Hematopoietic multipotent progenitor cell treated with erythropoietin and hydrocortisone succinate and interleukin-3 and kit ligand, for 15 days (in vitro differentiated cells): Measurements from ENCODE around the gene B3GAT1.

ENCODE experiments used
- DNase-seq: peaks from one replicate; pipeline ENCODE4 v3.0.0-alpha.2; 2015; ENCODE audit warnings: low spot score

The B3GAT1 gene

GRCh38 chr11:134441706-134442105, 29.7 kb upstream of the B3GAT1 start:
- DNase-seq = no peak

DNA sequence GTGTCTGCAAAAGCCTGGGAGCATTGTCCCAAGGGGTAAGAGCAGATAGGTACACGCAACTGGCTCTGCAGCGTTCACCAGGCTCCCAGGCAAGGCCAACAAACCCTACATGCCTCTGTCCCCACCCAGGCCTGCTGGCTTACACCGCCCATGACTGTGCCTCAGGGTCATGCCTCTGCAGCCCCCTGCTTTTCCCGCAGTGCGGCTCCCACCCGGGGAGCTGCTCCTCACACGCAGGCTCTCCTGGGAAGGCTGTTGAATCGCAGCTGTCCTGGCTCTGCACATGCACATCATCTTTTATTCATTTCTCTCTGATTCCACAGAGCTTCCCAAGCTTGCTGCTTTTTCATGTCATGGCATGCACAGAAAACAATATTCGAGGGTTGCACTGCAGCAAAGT, 29.2 kb upstream of the B3GAT1 start:
- no peak for DNase-seq

- no peak for DNase-seq
Measured at GRCh38 chr11:134440851-134441250, 28.8 kb upstream of the B3GAT1 start.

DNA sequence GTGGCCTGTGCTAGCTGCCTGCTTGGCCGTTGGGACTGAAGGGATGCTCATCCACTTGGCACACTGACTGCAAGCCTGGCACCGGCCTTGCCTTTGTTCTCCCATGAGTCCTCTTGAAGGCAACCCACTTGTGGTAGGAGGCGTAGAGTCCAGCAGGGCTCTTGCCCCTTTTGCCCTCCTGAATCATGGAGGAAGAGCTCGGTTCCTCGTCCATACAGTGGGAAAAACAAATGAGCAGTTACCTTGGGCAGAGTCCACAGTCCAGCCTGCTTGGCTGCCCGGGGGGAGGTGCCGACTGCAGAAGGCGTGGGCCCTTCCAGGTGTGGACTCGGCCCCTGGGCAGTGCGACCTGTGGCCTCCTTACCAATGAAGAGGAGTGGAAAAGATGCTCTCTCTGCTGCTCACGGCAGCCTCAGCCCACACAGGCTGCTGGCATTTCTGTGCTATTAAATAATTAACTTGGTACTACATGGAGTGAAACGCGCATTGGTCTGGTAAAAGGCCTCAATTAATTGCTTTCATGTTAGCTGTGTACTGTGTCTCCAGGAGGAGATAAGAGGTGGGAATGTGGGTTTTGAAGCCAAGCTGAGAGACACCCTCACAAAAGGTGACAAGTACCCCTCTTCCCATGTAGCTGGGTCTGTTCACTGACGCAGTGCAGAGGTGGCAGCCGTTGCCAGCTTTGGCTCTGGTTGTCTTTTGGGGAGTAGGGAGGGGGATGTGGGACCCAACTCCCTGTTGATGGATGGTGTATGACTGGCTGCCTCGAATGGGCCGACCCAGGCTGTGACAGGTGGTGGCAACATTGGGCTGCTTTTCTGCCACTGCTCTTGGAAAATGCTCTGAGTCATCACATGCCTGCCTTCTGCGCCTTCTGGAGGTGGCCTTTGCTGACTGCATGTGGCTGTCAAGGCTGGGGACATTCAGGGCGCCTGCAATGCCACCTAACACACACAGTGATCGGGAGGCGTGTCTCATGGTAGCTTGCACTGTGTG, 26.8 kb upstream of the B3GAT1 start:
- DNase-seq = no peak

DNA sequence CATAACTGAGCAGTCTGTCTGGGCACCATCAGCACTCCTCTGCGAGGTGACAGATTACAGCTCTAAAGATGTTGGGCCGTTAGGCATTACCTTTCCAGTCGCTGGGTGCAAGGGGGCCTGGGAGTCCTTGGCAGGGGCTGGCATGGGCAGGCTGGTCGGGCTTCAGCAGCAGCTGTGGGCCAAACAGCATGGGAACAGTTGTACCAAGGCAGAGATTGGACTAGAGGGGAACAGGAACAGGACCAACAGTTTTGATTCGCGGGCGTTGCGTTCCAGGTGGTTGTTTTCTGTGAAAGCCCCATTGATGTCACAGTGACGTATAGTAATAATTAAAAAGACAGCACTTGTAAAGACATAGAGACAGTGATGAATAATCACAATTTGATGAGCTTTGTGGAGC, 25.8 kb upstream of the B3GAT1 start:
- no peak for DNase-seq

- DNase-seq = no peak
Measured at GRCh38 chr11:134436781-134437180, 24.7 kb upstream of the B3GAT1 start.

GRCh38 chr11:134433806-134434205, 21.8 kb upstream of the B3GAT1 start:
- DNase-seq = no peak

- no peak for DNase-seq
Measured at GRCh38 chr11:134433251-134433650, 21.2 kb upstream of the B3GAT1 start.

- no peak for DNase-seq
Measured at GRCh38 chr11:134432776-134433175, 20.7 kb upstream of the B3GAT1 start.

DNA sequence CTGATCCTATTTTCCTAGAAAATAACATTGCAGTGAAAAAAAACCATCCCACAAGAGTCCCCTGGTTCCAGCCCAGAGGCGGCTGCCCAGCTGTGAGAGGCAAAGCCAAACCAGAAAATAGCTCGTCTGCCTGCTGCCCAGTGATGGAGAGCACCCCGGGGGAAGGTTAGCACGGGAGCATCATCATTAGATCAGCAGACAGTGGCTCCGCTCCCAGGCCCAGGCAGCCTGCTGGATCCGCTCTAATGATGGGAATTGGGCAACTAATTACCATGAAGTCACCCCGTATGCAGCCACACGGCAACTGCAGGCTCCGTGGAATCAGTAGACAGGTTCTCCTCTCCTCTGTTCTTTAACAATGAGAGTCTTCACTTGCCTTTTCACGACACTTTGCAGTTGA, 17.1 kb upstream of the B3GAT1 start:
- no peak for DNase-seq

DNA sequence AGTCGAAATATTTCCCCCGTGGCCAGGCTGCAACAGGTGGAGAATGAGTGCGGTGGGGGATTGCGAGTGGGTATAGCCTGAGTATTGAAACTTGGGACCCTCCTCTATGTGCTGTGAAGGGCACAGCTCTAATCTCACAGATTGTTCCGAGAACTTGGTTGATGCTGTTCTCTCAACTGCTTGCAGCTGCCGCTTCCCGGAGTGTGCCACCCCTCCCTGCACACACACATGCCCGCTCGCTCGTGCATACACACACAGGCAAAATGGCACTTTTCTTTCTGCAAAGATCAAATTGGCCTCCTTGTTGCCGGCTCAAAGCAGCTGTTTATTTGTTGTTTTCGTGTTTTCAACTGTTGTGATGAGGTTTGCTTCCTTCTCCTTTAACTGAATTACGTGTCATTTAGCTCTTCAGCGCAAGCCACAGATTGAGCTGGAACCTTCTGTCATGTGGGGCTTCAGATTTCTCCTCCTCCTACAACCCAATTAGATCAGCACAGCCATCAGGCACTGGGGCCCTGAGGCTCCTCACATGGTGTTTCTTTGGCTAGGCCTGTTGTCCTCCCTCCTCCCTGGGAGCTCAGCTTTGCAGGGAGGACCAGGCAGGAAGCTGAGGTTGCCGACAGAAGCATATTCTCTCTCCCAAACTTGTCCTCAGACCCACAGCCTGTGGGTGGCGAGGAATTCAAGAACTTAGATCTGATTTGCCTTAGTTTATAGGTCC, 13.9 kb upstream of the B3GAT1 start:
- DNase-seq = no peak

DNA sequence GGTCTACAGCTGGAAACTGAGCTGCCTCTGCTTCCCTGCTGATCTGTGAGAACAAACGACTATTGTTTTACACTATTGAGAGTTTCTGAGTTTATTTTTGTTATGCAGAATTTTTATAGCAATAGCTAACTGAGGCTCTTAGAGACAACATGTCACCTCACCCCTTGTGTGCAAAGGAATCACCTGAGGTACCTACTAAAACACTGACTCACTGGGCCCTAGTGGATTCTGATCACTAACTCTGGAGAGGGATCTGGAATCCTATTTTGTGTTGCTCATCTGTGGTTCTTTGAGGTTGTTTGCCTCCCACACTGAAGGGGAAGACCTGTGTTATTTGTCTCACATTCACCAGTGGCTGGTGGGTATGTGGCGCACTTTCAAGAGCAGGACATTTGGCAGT, 13.4 kb upstream of the B3GAT1 start:
- DNase-seq = no peak

DNA sequence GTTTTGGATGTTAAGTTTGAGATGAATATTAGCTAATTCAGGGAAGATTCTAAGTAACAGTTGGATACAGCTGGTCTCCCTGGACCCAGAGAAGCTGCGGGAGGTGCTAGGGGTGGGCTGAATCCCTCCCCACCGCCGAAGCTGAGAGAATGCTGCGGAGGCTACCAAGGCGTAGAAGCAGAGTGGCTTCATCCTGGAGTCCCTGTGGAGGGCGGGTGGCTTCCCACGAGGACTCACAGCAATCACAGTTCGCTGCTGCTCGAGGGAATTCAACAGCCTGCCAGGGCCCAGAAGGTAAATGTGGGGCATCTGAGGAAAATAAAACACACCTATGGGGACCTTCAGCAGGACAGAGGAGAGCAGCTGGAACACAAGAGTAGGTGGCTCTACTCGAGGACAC, 11.1 kb upstream of the B3GAT1 start:
- DNase-seq = no peak

DNA sequence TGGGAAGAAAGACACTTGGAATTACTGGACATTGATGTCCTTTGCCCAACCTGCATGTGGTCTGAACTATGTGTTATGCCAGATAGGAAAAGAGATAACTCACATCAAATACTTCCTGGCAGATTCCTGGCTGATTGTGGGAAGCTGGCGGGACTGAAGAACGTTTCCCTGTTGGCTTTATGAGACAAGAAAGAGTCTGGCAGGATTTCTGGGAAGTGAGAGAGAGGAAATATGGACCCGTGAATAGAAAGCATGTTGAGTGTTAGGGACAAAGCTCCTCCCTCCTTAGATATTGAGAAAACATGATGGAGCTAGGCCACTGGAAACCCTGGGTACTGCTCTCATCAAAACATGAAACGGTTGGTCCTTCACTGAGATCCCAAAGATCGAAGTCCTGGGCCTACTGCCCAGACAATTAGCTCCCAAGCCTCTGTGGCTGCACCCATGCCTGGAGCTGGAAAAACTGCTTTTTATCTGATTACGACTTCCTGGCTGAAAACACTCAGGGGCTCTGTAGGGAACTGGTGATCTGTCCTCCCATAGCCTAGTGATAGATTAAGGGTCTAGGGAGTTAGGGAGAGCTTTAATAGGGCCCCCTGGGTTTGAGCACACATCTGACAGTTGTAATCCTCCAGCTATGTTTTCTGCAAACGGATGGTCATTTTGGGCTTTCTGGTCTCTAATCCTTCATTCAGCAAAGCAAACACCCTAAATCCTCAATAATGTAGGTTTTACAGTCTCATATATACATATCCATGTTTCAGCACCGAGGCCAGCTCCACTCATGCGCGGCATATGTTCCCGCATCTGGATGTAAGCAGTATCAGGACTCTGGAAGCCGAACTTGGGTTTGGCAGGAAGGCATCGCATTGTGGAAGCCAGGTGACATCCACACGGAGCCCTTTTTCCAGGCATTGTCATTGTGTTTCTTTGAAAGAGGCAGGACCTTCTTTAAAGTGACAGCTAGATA, 6.1 kb upstream of the B3GAT1 start:
- no peak for DNase-seq

DNA sequence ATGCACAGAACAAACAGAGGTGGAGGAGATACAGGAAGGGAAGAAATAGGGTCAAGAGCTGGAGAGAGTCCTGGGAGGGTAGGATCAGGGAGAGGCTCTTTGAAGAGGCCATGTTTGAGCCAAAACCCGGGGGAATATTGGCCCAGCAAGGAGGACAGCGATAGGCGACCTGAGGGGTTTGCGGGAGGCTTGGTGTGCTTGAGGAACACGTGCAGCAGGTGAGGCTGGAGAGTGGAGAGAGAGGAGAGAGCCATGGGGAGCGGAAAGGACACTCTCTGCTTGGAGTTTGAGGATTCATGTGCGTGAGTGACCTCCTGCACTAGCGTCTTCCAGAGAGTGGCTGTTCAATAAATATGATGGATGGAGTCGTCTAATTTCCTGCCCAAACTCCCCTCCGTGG, 4.7 kb upstream of the B3GAT1 start:
- no peak for DNase-seq

DNA sequence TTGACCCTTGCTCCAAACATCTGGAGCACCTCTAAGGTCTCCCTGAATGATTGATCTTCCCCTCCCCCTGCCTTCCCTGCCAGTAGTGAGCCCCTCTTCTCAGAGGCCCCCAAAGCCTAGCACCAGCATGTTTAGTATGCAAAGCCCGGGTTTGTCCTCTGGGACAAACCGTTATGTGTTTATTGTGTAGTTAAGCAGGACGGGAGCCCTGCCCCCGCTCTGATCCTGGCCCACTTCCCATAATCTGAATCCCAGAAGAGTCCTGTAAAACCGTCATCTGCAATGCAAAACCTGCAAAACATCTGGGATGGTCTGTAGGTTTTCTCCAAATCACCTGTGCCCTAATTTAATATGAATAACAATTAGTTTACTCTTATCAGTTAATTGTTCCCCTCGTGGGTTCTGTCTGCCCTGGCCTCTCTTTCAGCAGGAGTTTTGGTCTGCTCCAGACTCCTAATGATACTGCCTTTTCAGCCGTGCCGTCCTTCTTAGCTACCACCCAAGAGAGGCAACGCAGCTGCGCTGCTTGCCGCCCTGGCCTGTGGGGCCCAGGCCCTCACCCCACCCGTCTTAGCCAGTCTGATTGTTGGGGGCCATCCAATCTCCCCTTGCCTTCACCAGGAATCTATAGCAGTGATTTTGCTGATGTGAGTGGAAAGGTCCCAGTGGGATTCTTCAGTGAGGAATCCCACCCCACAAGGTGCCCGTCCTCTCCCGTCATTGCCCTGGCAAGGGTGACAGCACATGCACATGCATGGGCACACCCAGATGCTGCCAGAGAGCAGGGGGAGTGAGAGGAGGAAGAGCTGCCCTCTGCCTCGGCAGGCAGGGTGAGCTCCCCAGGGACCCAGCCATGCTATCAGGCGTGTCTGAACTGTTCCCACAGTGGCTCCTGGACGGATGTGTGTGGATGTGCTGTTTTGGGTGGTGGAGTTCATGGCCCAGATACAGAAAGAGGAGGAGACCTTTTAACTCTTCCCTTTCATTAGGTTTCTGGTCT, 3.0 kb upstream of the B3GAT1 start:
- no peak for DNase-seq

DNA sequence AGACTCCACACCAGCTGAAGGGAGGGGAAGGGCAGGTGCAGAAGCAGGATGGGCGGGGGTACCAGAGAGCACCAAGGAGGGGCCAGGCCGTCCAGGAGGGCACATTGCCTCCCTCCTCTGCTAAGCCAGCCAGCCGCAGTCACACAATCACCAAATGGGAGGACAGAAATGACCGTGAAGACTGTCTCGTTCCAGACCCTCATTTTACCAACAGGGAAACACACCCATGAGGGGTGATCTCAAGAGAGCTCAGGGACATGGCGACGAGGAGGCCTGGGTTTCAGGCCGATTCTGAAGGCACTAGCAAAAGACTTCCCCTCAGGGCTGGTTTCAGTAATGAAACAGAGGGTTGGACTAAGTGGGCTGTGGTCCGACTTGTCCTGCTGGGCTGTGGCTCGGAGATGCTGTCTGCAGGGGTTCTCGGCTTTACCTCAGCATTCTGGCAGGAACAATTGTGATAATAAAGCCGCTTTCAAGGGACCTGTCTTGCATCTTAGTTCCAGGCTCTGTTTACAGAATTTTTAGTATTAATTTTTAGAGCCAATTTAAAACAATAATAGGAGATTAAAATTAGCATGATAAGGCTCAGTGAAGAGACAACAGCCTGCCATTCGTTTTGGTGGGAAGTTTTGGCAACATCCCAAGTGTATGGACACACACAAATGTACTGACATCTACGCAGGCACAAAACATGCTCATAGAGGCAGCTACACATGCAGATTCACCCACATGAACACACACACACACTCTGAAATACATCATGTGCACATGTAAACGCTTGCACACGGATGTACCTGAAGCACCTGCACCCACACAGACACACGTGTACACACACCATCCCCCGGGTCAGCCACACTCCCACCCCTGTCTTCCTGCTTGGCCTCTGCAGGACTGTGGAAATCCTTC, 2.0 kb upstream of the B3GAT1 start:
- DNase-seq = no peak

- no peak for DNase-seq
Measured at GRCh38 chr11:134413043-134413825, 1.2 kb upstream of the B3GAT1 start.

DNA sequence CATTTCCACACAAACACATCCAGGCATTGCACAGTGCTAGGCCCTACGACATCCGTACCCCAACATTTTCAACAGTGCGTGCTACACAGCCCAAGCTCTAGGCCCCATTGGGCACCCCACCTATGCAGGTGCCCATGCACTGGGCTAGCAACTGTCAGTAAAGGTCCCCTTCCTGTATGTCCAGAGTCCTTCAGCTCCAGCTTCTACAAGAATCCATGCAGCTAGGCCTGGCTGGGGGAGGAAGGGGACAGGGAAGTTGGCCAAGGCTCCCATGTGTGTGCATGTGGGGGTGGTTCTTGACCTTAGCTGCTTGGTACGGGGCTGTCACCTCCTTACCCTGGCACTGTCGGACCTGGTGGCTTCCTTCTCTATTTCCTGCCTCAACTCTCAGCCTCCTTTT, 1.3 kb downstream of the B3GAT1 start:
- DNase-seq = no peak
